K562 (cell line): ENCODE measurements around the gene NEB. TPM values are rescaled to one million over a fixed set of nuclear protein-coding genes. Genes with fewer than 3 reads are reported as not detected.

Experiments
- BHLHE40 ChIP-seq: IDR thresholded peaks from 2 replicates; pipeline ENCODE4 v1.6.1; 2011; ENCODE audit warnings: low read length, improper control_type of control experiment
- CAMTA2 ChIP-seq: fragments of 250-450 bp; sonication (Bioruptor Pico); conservative IDR thresholded peaks from 2 replicates; pipeline ENCODE4 v1.5.1; 2022
- CEBPG ChIP-seq, 3 experiments: fragments of 200-800 bp in 1 of 3; sonication (Bioruptor generic) in 1 of 3; sonication (generic) in 1 of 3; formaldehyde crosslinking in 1 of 3; IDR thresholded peaks in 2 of 3; conservative IDR thresholded peaks in 1 of 3; 2 replicates each; pipeline versions ENCODE4 v1.6.1 to v1.8.0; 2016 to 2022; ENCODE audit warnings: missing compliant biosample characterization in 2 of 3, missing genetic modification characterization in 2 of 3, mild to moderate bottlenecking in 1 of 3, missing genetic modification reagents in 1 of 3
- HNRNPK ChIP-seq: fragments of 200-400 bp; formaldehyde crosslinking; IDR thresholded peaks from one replicate; pipeline ENCODE4 v1.6.1; 2018; ENCODE audit warnings: mild to moderate bottlenecking, low read depth, low read length; ENCODE audit not compliant: poor library complexity, severe bottlenecking
- HNRNPLL ChIP-seq: fragments of 200-400 bp; formaldehyde crosslinking; IDR thresholded peaks from 2 replicates; pipeline ENCODE4 v1.6.1; 2017; ENCODE audit warnings: low read length, low read depth, mild to moderate bottlenecking; ENCODE audit not compliant: poor library complexity, severe bottlenecking
- ILK ChIP-seq: fragments of 450-650 bp; IDR thresholded peaks from 2 replicates; pipeline ENCODE4 v1.6.1; 2016; ENCODE audit warnings: missing genetic modification characterization, low read depth, mild to moderate bottlenecking, missing compliant biosample characterization, moderate library complexity, borderline replicate concordance
- MAFF ChIP-seq: IDR thresholded peaks from 2 replicates; pipeline ENCODE4 v1.6.1; 2012; ENCODE audit warnings: low read length, improper control_type of control experiment
- NR2C2 ChIP-seq, 2 experiments: fragments of 200-800 bp in 1 of 2; sonication (Bioruptor generic) in 1 of 2; sonication (generic) in 1 of 2; formaldehyde crosslinking in 1 of 2; IDR thresholded peaks; 2 replicates each; pipeline versions ENCODE4 v1.6.1 to v1.8.0; 2016 to 2022; ENCODE audit warnings: mild to moderate bottlenecking in 1 of 2, missing compliant biosample characterization in 1 of 2, missing genetic modification characterization in 1 of 2, missing genetic modification reagents in 1 of 2
- POLR2AphosphoS5 ChIP-seq: IDR thresholded peaks from 2 replicates; pipeline ENCODE4 v1.6.1; 2011; ENCODE audit warnings: mild to moderate bottlenecking, low read depth, low read length, moderate library complexity; ENCODE audit not compliant: control insufficient read depth, insufficient read depth
- PPARD ChIP-seq: fragments of 250-450 bp; sonication (Bioruptor Pico); IDR thresholded peaks from 2 replicates; pipeline ENCODE4 v1.8.0; 2022; ENCODE audit warnings: inconsistent platforms, mild to moderate bottlenecking, moderate library complexity
- PTBP1 ChIP-seq: fragments of 200-400 bp; formaldehyde crosslinking; IDR thresholded peaks from 2 replicates; pipeline ENCODE4 v1.6.1; 2017; ENCODE audit warnings: low read depth, low read length
- TAL1 ChIP-seq: fragments of 450-650 bp; IDR thresholded peaks from 2 replicates; pipeline ENCODE4 v1.6.1; 2016; ENCODE audit warnings: mild to moderate bottlenecking
- ZNF507 ChIP-seq: conservative IDR thresholded peaks from 2 replicates; pipeline ENCODE4 v1.6.1; 2017; ENCODE audit warnings: missing genetic modification characterization, missing compliant biosample characterization
- ZNF561 ChIP-seq: fragments of 450-650 bp; formaldehyde crosslinking; conservative IDR thresholded peaks from 2 replicates; pipeline ENCODE4 v1.4.0; 2020; ENCODE audit warnings: mild to moderate bottlenecking, moderate library complexity
- polyA plus RNA-seq, 8 experiments: library from polyadenylated mRNA; depleted of rRNA in 4 of 8; stranded (reverse) in 5 of 8; unstranded in 3 of 8; fragments of >200 nt; fragmentation: Nextera tagmentation in 2 of 8; fragmentation: Illumina TruSeq in 1 of 8; extraction: Ambion mirVana in 2 of 8; extraction: Trizol in 1 of 8; gene quantifications; 2 replicates each; pipeline versions ENCODE4 v1.2.1 to v1.2.3, GENCODE V29; 2011 to 2014; ENCODE audit warnings: inconsistent platforms in 1 of 8, missing spikeins in 1 of 8
- total RNA-seq, 7 experiments: library from RNA; depleted of rRNA in 6 of 7; stranded (reverse); fragments of >200 nt in 6 of 7; fragmentation: Illumina TruSeq in 2 of 7; extraction: Trizol in 2 of 7; gene quantifications; 2 replicates each; pipeline versions ENCODE4 v1.2.1 to v1.2.3, GENCODE V29; 2011 to 2021; ENCODE audit warnings: low replicate concordance in 1 of 7
- TF ChIP-seq, protein P1 (sequence below), 2 experiments: fragments of 450-650 bp in 1 of 2; sonication (generic) in 1 of 2; formaldehyde crosslinking; conservative IDR thresholded peaks; 2 replicates each; pipeline versions ENCODE4 v1.4.0 to v1.8.1; 2020 to 2022; ENCODE audit warnings: mild to moderate bottlenecking in 1 of 2, missing genetic modification reagents in 1 of 2
- TF ChIP-seq, protein P2 (sequence below), 3 experiments: IDR thresholded peaks in 2 of 3; conservative IDR thresholded peaks in 1 of 3; 2 replicates each; pipeline ENCODE4 v1.5.1; 2011 to 2012; ENCODE audit warnings: low read length in 3 of 3, mild to moderate bottlenecking in 3 of 3, control low read depth in 2 of 3, improper control_type of control experiment in 1 of 3, inconsistent platforms in 1 of 3, low read depth in 1 of 3, mixed read lengths in 1 of 3, moderate library complexity in 1 of 3; ENCODE audit not compliant: insufficient read depth in 2 of 3
- TF ChIP-seq, protein P3 (sequence below), 2 experiments: fragments of 450-650 bp; conservative IDR thresholded peaks; 2 replicates each; pipeline ENCODE4 v1.6.1; 2017; ENCODE audit warnings: mild to moderate bottlenecking in 2 of 2, moderate library complexity in 2 of 2
- TF ChIP-seq, protein P4 (sequence below): fragments of 200-400 bp; formaldehyde crosslinking; IDR thresholded peaks from 2 replicates; pipeline ENCODE4 v1.6.1; 2017; ENCODE audit warnings: mild to moderate bottlenecking, low read depth, low read length, moderate library complexity

NEB gene
- total and polyA plus RNA-seq, 9 of the 15 experiments (the other 6 are each of a cell fraction or from before 2014, with no cell fraction given), result 1.7 to 3.8 (median 2.9) TPM

DNA sequence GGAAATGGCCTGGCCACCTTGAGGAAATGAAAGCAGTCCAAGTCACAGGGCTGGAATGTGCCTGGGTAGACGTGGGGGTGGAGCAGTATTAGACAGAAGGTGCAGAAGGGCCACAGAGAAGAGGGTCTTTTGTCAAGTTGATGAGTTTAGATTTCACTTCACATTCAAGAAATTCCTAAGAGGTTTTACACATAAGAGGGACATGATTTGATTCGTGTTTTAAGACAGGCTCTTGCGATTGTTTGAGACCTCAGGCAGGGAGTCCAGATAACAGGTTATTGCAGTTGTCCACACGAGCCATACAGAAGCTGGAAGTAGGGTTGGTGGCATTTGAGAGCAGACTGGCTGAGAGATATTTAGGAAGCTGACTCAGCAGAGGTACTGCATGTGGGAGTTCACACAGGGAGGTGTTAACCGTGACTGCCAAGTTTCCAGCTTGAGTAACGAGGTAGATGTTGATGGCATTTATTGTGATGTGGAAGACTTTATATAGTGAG lies 64.6 kb downstream of the NEB start (continued):
- TF ChIP-seq, protein P1, sequence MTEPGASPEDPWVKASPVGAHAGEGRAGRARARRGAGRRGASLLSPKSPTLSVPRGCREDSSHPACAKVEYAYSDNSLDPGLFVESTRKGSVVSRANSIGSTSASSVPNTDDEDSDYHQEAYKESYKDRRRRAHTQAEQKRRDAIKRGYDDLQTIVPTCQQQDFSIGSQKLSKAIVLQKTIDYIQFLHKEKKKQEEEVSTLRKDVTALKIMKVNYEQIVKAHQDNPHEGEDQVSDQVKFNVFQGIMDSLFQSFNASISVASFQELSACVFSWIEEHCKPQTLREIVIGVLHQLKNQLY (CRISPR knock-in tag; conservative IDR thresholded peaks at IDR 0.05), result no peak
- TF ChIP-seq PTBP1, result no peak
- TF ChIP-seq POLR2AphosphoS5, result peak; percentile 41; the same call in 1 of the 2 replicates
- TF ChIP-seq BHLHE40, result peak; percentile 85
- no peak for TF ChIP-seq HNRNPLL
- no peak for TF ChIP-seq NR2C2 (CRISPR knock-in tag; IDR thresholded peaks at IDR 0.05)
- no peak for TF ChIP-seq NR2C2 (tag; IDR thresholded peaks at IDR 0.05)
- TF ChIP-seq, protein P2, sequence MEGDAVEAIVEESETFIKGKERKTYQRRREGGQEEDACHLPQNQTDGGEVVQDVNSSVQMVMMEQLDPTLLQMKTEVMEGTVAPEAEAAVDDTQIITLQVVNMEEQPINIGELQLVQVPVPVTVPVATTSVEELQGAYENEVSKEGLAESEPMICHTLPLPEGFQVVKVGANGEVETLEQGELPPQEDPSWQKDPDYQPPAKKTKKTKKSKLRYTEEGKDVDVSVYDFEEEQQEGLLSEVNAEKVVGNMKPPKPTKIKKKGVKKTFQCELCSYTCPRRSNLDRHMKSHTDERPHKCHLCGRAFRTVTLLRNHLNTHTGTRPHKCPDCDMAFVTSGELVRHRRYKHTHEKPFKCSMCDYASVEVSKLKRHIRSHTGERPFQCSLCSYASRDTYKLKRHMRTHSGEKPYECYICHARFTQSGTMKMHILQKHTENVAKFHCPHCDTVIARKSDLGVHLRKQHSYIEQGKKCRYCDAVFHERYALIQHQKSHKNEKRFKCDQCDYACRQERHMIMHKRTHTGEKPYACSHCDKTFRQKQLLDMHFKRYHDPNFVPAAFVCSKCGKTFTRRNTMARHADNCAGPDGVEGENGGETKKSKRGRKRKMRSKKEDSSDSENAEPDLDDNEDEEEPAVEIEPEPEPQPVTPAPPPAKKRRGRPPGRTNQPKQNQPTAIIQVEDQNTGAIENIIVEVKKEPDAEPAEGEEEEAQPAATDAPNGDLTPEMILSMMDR (IDR thresholded peaks at IDR 0.05 in 2 of 3, conservative IDR thresholded peaks at IDR 0.05 in 1 of 3; ENCODE audit: insufficient read depth in 2 of 3, low read depth in 1 of 3, low read length in 3 of 3), result no peak
- TF ChIP-seq, protein P3, sequence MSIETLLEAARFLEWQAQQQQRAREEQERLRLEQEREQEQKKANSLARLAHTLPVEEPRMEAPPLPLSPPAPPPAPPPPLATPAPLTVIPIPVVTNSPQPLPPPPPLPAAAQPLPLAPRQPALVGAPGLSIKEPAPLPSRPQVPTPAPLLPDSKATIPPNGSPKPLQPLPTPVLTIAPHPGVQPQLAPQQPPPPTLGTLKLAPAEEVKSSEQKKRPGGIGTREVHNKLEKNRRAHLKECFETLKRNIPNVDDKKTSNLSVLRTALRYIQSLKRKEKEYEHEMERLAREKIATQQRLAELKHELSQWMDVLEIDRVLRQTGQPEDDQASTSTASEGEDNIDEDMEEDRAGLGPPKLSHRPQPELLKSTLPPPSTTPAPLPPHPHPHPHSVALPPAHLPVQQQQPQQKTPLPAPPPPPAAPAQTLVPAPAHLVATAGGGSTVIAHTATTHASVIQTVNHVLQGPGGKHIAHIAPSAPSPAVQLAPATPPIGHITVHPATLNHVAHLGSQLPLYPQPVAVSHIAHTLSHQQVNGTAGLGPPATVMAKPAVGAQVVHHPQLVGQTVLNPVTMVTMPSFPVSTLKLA (conservative IDR thresholded peaks at IDR 0.05), result peak in 1 of 2 experiments; percentile 32; a peak in 1 of 4 replicates
- TF ChIP-seq ZNF507 (tag), result no peak
- TF ChIP-seq CEBPG (CRISPR knock-in tag; IDR thresholded peaks at IDR 0.05), result no peak
- peak in 1 of 2 experiments; percentile 20; a peak in 1 of 4 replicates for TF ChIP-seq CEBPG (tag; conservative IDR thresholded peaks at IDR 0.05 in 1 of 2, IDR thresholded peaks at IDR 0.05 in 1 of 2)
- no peak for TF ChIP-seq HNRNPK
- peak; percentile 97 for TF ChIP-seq MAFF
- peak; percentile 69 for TF ChIP-seq TAL1
- TF ChIP-seq PPARD (CRISPR knock-in tag), result no peak
- no peak for TF ChIP-seq ZNF561 (CRISPR knock-in tag)
- no peak for TF ChIP-seq ILK (tag)
- TF ChIP-seq, protein P4, sequence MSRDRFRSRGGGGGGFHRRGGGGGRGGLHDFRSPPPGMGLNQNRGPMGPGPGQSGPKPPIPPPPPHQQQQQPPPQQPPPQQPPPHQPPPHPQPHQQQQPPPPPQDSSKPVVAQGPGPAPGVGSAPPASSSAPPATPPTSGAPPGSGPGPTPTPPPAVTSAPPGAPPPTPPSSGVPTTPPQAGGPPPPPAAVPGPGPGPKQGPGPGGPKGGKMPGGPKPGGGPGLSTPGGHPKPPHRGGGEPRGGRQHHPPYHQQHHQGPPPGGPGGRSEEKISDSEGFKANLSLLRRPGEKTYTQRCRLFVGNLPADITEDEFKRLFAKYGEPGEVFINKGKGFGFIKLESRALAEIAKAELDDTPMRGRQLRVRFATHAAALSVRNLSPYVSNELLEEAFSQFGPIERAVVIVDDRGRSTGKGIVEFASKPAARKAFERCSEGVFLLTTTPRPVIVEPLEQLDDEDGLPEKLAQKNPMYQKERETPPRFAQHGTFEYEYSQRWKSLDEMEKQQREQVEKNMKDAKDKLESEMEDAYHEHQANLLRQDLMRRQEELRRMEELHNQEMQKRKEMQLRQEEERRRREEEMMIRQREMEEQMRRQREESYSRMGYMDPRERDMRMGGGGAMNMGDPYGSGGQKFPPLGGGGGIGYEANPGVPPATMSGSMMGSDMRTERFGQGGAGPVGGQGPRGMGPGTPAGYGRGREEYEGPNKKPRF, result no peak
- no peak for TF ChIP-seq CAMTA2 (CRISPR knock-in tag)
